GM12891 (cell line): ENCODE results near the gene PEDS1.

Experiments used
- POLR2A ChIP-seq: IDR thresholded peaks from 2 replicates; pipeline ENCODE4 v1.6.1; 2011; ENCODE audit warnings: low read depth, low read length, control low read depth
- POLR2AphosphoS5 ChIP-seq: IDR thresholded peaks from 2 replicates; pipeline ENCODE4 v1.6.1; 2011; ENCODE audit warnings: low read depth, low read length, control low read depth
- POU2F2 ChIP-seq: IDR thresholded peaks from 2 replicates; pipeline ENCODE4 v1.6.1; 2011; ENCODE audit warnings: low read depth, mild to moderate bottlenecking, control low read depth, low read length, moderate library complexity
- SPI1 ChIP-seq: IDR thresholded peaks from 2 replicates; pipeline ENCODE4 v1.6.1; 2011; ENCODE audit warnings: low read depth, low read length, control low read depth
- TAF1 ChIP-seq: IDR thresholded peaks from 2 replicates; pipeline ENCODE4 v1.6.1; 2011; ENCODE audit warnings: low read depth, low read length, control low read depth

DNA sequence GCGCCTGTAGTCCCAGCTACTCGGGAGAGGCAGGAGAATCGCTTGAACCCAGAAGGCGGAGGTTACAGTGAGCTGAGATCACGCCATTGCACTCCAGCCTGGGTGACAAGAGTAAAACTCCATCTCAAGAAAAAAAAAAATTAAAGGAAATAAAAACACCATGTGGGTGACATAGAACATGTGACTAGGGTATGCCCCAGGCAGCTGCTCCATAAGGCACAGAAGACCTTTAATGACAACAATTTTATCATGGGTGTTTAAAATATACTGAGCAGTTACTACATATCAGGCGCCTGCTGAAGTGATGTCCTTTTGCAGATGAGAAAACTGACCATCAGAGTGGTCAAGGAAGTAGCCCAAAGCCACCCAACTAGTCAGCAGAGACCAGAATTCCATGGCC, 8.0 kb downstream of the PEDS1 start:
- no peak for TF ChIP-seq POLR2A
- TF ChIP-seq POLR2AphosphoS5 = no peak
- no peak for TF ChIP-seq SPI1
- no peak for TF ChIP-seq TAF1
- no peak for TF ChIP-seq POU2F2
